ENCODE measurements around the gene SLC28A2. TPM values are rescaled to one million over a fixed set of nuclear protein-coding genes. Genes with fewer than 3 reads are reported as not detected.

SLC28A2 gene
- total and polyA plus RNA-seq, 9 of the 15 experiments (the other 6 are each of a cell fraction or from before 2014, with no cell fraction given), result 0.03 to 0.04 TPM; not detected in 7

DNA sequence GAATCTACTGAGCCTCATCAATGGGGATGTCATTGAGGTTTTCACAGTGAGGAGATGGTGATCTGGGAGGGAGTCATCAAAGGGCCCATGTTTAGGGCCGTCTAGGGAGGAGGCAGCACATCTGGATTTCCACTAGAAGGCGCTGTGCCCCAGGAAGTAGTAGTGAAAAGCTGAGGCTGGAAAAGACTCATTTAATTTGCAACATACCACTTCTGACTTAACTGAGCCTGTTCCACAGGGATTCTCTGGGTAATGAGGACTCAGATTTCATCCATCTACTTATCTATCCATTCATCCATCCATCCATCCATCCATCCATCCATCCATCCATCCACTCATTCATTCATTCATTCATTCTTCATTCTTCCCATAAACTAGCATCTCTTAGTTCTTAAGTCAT lies 46.8 kb upstream of the SLC28A2 start:
- H3K9me3 ChIP-seq (replicated peaks; ENCODE audit: control insufficient read depth, insufficient read depth, low read depth, low read length), result no peaks in the 10 kb centered on the region
- peaks cover 0 to 2% of the 10 kb centered on the region in 2 experiments; a peak in 2 of 5 replicates for H3K4me1 ChIP-seq (replicated peaks in 1 of 2; ENCODE audit: control insufficient read depth in 2 of 2, insufficient read depth in 2 of 2, low read length in 2 of 2)
- no peaks in the 10 kb centered on the region for H4K20me1 ChIP-seq (replicated peaks; ENCODE audit: control insufficient read depth, insufficient read depth, low read length)
- no peak overlapping the region for H3K4me3 ChIP-seq
- no peaks in the 10 kb centered on the region for H3K9me1 ChIP-seq (ENCODE audit: control insufficient read depth, insufficient read depth, low read length)
- H3K27ac ChIP-seq (ENCODE audit: extremely low read depth, low read depth, low read length), result no peak overlapping the region
- in situ Hi-C loops (cut with MboI) (loop anchor here (5.0 kb wide), 1 partner anchor 247 kb away; no protein-coding TSS in a partner anchor), intact Hi-C loops (cut with micrococcal nuclease) (loop anchor here (1.0 kb wide), 3 partner anchors 42 to 252 kb away; no protein-coding TSS in a partner anchor)
- peak; percentile 45 to 79 (median 62) for DNase-seq (ENCODE audit: extremely low read depth in 1 of 4, low spot score in 3 of 4)
- CTCF ChIA-PET (ENCODE audit: low intra/inter-chr PET ratio), result interaction anchor here (0.9 to 3.4 kb wide), 3 partner anchors 63 to 406 kb away, joined by 3 to 33 read pairs (median 7); no protein-coding TSS in a partner anchor
- no peak overlapping the region; the same call in 1 of the 2 replicates for H2AFZ ChIP-seq (ENCODE audit: low read depth, low read length)
- H3K27me3 ChIP-seq (ENCODE audit: control insufficient read depth in 2 of 2, insufficient read depth in 2 of 2, low read length in 2 of 2), result peaks cover 2 to 4% of the 10 kb centered on the region in 2 experiments; a peak in 1 of 5 replicates
- ATAC-seq, result peak; percentile 68
- H3K9ac ChIP-seq (ENCODE audit: insufficient read depth in 1 of 2, low read depth in 2 of 2, low read length in 2 of 2), result no peak overlapping the region
- FAIRE-seq, result peak; percentile 83
- H3K79me2 ChIP-seq (ENCODE audit: control insufficient read depth, insufficient read depth, low read length), result no peaks in the 10 kb centered on the region
- H3K36me3 ChIP-seq (ENCODE audit: control insufficient read depth, insufficient read depth, low read length), result no peaks in the 10 kb centered on the region
- BruUV-seq (replicated peaks), result no TSS peak
- no peak overlapping the region; the same call in 1 of the 2 replicates for H3K4me2 ChIP-seq (ENCODE audit: insufficient read depth, low read length)
- 4% methylated on average over 2 of the region's 2 CpGs for WGBS (ENCODE audit: insufficient coverage, low coverage, missing lambda C conversion rate)
- POLR2A ChIA-PET, result interaction anchor here (0.6 kb wide), 1 partner anchor 13 kb away, joined by 3 read pairs; no protein-coding TSS in a partner anchor
- no peak for TF ChIP-seq EZH2 (IDR thresholded peaks at IDR 0.05; ENCODE audit: borderline replicate concordance, low read depth, low read length)
- TF ChIP-seq, protein P1, sequence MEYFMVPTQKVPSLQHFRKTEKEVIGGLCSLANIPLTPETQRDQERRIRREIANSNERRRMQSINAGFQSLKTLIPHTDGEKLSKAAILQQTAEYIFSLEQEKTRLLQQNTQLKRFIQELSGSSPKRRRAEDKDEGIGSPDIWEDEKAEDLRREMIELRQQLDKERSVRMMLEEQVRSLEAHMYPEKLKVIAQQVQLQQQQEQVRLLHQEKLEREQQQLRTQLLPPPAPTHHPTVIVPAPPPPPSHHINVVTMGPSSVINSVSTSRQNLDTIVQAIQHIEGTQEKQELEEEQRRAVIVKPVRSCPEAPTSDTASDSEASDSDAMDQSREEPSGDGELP (CRISPR knock-in tag; IDR thresholded peaks at IDR 0.05; ENCODE audit: borderline replicate concordance), result no peak
- 0 out of 2 replicates have a peak, but pooled peaks have one; percentile 6 for TF ChIP-seq SPI1 (IDR thresholded peaks at IDR 0.05; ENCODE audit: borderline replicate concordance, low read depth, low read length)
- TF ChIP-seq POLR2A (conservative IDR thresholded peaks at IDR 0.05), result no peak
- TF ChIP-seq, protein P2, sequence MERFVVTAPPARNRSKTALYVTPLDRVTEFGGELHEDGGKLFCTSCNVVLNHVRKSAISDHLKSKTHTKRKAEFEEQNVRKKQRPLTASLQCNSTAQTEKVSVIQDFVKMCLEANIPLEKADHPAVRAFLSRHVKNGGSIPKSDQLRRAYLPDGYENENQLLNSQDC (CRISPR knock-in tag; IDR thresholded peaks at IDR 0.05), result no peak
- TF ChIP-seq, protein P3, sequence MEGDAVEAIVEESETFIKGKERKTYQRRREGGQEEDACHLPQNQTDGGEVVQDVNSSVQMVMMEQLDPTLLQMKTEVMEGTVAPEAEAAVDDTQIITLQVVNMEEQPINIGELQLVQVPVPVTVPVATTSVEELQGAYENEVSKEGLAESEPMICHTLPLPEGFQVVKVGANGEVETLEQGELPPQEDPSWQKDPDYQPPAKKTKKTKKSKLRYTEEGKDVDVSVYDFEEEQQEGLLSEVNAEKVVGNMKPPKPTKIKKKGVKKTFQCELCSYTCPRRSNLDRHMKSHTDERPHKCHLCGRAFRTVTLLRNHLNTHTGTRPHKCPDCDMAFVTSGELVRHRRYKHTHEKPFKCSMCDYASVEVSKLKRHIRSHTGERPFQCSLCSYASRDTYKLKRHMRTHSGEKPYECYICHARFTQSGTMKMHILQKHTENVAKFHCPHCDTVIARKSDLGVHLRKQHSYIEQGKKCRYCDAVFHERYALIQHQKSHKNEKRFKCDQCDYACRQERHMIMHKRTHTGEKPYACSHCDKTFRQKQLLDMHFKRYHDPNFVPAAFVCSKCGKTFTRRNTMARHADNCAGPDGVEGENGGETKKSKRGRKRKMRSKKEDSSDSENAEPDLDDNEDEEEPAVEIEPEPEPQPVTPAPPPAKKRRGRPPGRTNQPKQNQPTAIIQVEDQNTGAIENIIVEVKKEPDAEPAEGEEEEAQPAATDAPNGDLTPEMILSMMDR (IDR thresholded peaks at IDR 0.05 in 2 of 3, conservative IDR thresholded peaks at IDR 0.05 in 1 of 3; ENCODE audit: insufficient read depth in 2 of 3, low read depth in 1 of 3, low read length in 3 of 3), result peak; percentile 89 to 97 (median 95)
- TF ChIP-seq, protein P4, sequence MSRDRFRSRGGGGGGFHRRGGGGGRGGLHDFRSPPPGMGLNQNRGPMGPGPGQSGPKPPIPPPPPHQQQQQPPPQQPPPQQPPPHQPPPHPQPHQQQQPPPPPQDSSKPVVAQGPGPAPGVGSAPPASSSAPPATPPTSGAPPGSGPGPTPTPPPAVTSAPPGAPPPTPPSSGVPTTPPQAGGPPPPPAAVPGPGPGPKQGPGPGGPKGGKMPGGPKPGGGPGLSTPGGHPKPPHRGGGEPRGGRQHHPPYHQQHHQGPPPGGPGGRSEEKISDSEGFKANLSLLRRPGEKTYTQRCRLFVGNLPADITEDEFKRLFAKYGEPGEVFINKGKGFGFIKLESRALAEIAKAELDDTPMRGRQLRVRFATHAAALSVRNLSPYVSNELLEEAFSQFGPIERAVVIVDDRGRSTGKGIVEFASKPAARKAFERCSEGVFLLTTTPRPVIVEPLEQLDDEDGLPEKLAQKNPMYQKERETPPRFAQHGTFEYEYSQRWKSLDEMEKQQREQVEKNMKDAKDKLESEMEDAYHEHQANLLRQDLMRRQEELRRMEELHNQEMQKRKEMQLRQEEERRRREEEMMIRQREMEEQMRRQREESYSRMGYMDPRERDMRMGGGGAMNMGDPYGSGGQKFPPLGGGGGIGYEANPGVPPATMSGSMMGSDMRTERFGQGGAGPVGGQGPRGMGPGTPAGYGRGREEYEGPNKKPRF (IDR thresholded peaks at IDR 0.05; ENCODE audit: low read depth, low read length), result no peak
- TF ChIP-seq ZFX (CRISPR knock-in tag; IDR thresholded peaks at IDR 0.05), result no peak
- TF ChIP-seq MTF1 (CRISPR knock-in tag; IDR thresholded peaks at IDR 0.05; ENCODE audit: borderline replicate concordance), result no peak
- TF ChIP-seq ELF2 (CRISPR knock-in tag; IDR thresholded peaks at IDR 0.05), result no peak
- TF ChIP-seq MTA1 (IDR thresholded peaks at IDR 0.05; ENCODE audit: borderline replicate concordance), result no peak
- no peak for TF ChIP-seq ZNF668 (CRISPR knock-in tag; IDR thresholded peaks at IDR 0.05)
- no peak for TF ChIP-seq RBM34 (IDR thresholded peaks at IDR 0.05; ENCODE audit: borderline replicate concordance, insufficient read depth, low read length)
- TF ChIP-seq COPS2 (conservative IDR thresholded peaks at IDR 0.05), result no peak
- TF ChIP-seq MEF2D (tag; conservative IDR thresholded peaks at IDR 0.05; ENCODE audit: low read depth), result no peak
- TF ChIP-seq POLR2H (tag; IDR thresholded peaks at IDR 0.05; ENCODE audit: low read depth), result no peak
